ENCODE data around the gene PSME1.

DNA sequence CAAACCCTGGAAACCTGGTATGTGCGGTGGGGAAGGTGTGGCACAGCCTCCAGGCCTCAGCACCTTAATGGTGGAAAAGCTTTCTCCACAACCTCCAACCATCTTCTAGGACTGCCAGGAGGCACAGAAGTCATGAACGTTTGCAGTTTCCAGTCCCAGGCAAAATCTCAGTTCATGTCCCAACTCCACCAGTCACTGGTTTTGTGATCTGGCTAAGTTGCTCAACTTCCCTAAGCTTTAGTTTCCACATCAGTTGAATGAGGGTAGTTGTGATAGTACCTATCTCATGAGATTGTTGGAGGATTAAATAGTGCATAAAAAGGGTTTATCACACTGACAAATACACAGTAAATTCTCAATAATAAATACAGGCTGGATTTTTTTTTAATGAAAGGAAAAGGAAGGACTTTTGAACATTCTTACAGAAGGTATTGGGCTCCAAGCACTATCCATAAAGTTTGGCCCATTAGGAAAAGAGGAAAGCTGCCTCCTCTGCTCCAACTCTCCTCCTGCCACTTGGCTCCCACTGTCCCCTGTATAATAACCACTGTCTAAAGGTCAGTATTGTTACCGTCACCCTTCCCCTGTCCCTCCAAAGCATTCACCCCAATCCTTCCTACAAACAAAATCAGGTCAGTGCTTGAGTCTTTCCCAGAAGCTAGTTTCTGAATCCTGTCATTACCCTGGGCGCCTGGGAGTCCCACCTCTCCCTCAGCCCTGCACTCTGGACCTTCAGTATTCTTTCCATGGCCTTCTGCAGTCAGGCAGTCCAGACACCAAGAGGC, 35.6 kb upstream of the PSME1 start:
- TF ChIP-seq, protein P1, sequence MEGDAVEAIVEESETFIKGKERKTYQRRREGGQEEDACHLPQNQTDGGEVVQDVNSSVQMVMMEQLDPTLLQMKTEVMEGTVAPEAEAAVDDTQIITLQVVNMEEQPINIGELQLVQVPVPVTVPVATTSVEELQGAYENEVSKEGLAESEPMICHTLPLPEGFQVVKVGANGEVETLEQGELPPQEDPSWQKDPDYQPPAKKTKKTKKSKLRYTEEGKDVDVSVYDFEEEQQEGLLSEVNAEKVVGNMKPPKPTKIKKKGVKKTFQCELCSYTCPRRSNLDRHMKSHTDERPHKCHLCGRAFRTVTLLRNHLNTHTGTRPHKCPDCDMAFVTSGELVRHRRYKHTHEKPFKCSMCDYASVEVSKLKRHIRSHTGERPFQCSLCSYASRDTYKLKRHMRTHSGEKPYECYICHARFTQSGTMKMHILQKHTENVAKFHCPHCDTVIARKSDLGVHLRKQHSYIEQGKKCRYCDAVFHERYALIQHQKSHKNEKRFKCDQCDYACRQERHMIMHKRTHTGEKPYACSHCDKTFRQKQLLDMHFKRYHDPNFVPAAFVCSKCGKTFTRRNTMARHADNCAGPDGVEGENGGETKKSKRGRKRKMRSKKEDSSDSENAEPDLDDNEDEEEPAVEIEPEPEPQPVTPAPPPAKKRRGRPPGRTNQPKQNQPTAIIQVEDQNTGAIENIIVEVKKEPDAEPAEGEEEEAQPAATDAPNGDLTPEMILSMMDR (IDR thresholded peaks at IDR 0.05), result no peak
- no peak for TF ChIP-seq EZH2phosphoT487 (IDR thresholded peaks at IDR 0.05)
